ENCODE data around the gene UCN.
A peak's percentile ranks its signal among the peaks of the same experiment; 100 is the strongest.

The UCN gene

DNA sequence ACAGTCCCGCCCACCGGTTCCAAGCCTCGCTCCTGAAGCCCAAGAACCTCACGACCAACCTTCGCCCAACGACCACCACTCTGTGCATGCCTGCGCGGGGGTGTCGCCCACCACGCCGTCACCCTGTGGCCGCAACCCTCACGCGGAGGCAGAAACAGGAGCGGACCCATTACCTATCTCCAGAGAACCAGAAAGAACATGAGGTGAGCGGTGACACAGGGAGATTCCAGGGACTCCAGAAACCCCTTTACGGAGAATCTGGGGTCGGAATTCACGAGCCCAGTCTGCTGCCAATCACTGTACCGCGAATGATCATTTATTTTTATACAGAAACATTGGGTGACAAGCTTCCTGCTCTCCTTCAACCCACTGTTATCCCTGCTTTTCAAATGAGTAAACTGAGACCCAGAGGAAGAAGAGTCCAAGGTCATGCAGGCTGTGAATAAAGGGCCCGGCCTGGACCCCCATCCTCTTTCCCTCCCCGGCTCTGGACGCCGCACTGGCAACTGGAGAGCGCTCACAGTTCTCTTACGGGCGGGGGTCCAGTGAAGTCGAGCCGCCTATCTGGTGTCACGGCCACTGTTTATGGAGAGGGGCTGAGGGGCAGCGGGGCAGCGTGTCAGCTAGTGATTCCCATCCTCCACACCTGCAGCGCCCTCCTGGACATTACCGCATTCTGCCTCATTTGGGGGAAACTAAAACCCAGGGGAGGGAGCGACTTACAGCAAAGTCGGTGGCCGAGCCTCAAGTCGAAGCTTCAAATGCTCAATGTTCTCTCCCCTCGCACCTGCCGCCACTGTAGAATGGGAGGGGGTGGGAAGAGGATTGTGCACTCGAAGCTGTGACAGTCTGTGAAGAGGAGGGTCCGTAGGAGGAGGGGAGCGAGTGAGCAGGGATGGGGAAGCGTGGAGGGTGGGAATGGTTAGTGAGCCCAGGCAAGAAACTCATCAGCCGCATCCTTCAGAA, 44.7 kb downstream of the UCN start:
- peak overlapping the region; percentile 47 for H3K4me3 ChIP-seq (ENCODE audit: low read depth, low read length)
- TF ChIP-seq, protein P1, sequence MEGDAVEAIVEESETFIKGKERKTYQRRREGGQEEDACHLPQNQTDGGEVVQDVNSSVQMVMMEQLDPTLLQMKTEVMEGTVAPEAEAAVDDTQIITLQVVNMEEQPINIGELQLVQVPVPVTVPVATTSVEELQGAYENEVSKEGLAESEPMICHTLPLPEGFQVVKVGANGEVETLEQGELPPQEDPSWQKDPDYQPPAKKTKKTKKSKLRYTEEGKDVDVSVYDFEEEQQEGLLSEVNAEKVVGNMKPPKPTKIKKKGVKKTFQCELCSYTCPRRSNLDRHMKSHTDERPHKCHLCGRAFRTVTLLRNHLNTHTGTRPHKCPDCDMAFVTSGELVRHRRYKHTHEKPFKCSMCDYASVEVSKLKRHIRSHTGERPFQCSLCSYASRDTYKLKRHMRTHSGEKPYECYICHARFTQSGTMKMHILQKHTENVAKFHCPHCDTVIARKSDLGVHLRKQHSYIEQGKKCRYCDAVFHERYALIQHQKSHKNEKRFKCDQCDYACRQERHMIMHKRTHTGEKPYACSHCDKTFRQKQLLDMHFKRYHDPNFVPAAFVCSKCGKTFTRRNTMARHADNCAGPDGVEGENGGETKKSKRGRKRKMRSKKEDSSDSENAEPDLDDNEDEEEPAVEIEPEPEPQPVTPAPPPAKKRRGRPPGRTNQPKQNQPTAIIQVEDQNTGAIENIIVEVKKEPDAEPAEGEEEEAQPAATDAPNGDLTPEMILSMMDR (IDR thresholded peaks at IDR 0.05; ENCODE audit: borderline replicate concordance, insufficient read depth, low read depth, low read length): no peak

DNA sequence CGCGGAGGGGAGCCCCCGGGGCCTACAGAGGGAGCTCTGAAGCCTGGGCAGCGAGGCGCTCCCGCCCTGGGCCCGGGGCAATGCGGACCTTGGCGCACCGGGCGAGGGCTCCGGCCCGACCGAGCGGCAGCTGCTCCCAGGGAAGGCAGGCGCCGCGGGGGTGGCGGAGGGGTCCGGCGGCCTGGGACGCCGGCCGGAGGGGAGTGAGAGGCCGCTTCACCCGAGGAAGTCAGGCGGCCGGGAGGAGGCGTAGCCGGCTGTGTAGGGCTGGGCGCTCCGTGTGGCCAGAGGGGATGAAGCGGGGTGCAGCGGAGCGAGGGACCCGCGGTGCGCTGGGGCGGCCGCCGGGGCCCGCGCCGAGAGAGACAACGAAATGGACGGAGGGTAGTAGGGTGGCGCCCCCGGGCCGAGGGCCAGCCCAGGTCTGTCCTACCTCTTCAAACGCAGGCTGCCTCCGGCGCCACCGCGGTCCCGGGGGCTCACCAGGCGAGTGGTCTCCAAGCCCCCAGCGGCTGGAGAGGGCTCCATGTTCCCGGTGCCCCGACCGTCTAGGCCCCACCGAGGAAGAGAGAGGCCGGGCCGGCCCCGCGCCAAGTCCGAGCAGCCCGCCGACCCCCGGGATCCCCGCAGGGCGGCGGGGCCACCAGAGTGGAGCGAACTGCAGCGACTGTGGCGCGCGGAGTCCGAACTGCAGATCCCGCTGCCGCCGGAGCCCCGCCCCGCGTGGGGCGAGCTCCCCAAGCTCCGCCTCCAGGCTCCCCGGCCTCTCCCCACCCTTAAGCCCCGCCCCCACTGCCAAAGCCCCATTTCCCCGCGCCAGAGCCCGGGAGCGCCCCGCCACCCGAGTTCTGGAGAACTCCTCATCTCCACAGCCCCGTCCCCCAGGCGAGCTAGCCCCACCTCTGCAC, 45.6 kb downstream of the UCN start, which contains the start of gene SLC30A3:
Gene SLC30A3, minus strand, starts transcription at position 669 of the 908 bp plus-strand sequence. Its CDS starts 141 bp downstream, at position 528.
- H3K4me3 ChIP-seq (ENCODE audit: low read depth, low read length): peak within 1 kb of the TSS; percentile 47
- TF ChIP-seq, protein P1 (IDR thresholded peaks at IDR 0.05; ENCODE audit: borderline replicate concordance, insufficient read depth, low read depth, low read length): no peak

DNA sequence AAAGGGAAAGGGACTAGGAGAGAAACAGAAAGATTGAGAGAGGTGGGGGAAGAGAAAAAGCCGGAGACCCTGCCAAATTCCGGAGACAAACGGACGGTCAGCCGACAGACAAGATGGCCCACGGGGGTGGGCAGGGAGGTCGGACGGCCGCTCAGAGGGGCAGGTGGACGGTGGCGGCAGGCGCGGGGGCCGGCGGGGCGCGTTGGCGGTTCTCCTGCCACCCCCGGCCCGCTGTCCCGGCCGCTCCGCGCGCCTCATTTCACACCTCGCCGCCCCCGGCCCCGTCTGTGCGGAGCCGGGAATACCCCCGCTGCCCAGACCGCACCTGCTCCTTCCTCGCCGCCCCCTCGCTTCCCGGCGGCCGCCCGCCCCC, 46.3 kb downstream of the UCN start:
- no peak overlapping the region for H3K4me3 ChIP-seq (ENCODE audit: low read depth, low read length)
- TF ChIP-seq, protein P1 (IDR thresholded peaks at IDR 0.05; ENCODE audit: borderline replicate concordance, insufficient read depth, low read depth, low read length): no peak

DNA sequence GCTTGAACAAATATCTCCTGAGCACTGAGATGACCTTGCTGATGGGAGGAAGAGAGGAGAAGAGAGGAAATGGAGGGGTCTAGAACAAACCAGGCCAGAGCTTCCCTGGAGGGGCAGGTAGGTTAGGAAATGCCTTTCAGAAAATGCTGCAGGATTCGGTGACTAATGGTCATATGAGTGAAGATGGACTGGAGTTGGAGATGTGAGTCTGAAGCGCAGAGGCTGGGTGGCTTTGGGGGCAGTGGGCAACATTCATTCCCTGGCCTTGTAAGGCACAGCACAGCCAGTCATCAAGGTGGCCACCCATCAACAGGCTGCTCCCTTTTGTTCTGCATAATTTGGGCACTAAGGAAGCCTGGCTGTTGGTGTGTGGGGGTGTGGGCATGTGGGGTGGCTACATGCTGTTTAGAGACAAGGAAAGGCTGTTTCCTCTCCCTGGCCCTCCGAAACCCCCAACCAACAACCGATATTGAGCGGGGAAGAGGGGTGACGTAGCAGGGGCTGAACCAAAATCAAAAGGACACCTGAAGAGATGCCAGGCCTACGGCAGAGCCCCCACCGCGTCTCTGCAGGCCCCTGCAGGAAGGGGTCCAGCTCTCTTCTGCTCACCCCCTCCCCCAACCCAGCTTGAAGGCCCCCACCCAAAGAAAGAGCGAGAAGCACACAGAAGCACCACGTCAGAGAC, 46.9 kb downstream of the UCN start:
- TF ChIP-seq, protein P1 (IDR thresholded peaks at IDR 0.05; ENCODE audit: borderline replicate concordance, insufficient read depth, low read depth, low read length): no peak
- no peak overlapping the region for H3K4me3 ChIP-seq (ENCODE audit: low read depth, low read length)

DNA sequence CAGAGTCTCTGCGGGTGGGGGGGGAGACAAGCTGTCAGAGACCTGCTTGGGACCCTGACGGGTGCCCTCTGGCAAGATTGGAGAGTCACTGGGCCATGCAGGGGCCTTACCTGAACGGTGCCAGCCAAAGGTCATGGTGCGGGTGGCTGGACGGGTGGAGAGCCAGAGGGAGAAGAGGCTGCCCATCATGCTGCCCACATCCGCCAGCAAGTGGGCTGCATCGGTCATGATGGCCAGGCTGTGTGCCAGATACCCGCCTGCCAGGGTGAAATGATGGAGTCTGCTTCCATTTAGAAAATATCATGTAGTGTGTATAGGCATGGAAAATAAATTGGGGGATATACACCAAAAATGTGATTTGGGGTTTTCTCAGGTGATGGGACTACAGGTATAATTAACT, 50.2 kb downstream of the UCN start:
- no peak overlapping the region for H3K4me3 ChIP-seq (ENCODE audit: low read depth, low read length)
- TF ChIP-seq, protein P1 (IDR thresholded peaks at IDR 0.05; ENCODE audit: borderline replicate concordance, insufficient read depth, low read depth, low read length): no peak

All from GM12875 (cell line).